ENCODE measurements around the gene FMO3.
A peak's percentile ranks its signal among the peaks of the same experiment; 100 is the strongest.

The FMO3 gene

DNA sequence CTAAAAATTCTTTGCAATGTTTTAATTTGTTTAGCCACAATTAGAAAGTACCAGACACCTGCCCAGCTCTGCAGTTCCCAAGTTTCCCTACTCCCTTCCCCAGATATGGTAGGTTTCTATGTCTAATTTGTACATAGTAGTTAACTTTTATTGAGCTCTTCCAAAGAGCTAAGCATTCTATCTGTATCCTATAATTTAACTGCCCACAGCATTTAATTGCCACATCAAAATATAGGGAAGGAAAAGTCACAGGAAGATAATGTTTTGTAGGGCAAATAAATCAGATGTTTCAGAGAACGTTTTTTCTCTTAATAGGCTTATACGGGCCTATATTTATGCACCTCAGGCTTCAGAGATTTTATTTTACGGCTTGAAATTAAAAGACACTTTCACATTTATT, 15.7 kb upstream of the FMO3 start:
- ChIA-PET CTCF (no interaction called here), POLR2A (ENCODE audit: low non-redundant PET) (no interaction called here)
- no peak overlapping the region for H3K27ac ChIP-seq
- TF ChIP-seq CTCF (conservative IDR thresholded peaks at IDR 0.05; ENCODE audit: low read depth) = no peak
- no peak for DNase-seq (ENCODE audit: low spot score)

- H3K27ac ChIP-seq = no peak overlapping the region
- POLR2A ChIA-PET (ENCODE audit: low non-redundant PET) = no interaction called here
- TF ChIP-seq CTCF (conservative IDR thresholded peaks at IDR 0.05; ENCODE audit: low read depth) = 0 out of 2 replicates have a peak, but pooled peaks have one; percentile 19
- CTCF ChIA-PET = interaction anchor here (1.0 to 1.2 kb wide), 3 partner anchors 16 to 232 kb away, joined by 3 to 6 read pairs (median 3); partner anchors contain the start of gene FMO4
- DNase-seq (ENCODE audit: low spot score) = peak; percentile 2
Measured at GRCh38 chr1:171081314-171081753, 9.4 kb upstream of the FMO3 start.

DNA sequence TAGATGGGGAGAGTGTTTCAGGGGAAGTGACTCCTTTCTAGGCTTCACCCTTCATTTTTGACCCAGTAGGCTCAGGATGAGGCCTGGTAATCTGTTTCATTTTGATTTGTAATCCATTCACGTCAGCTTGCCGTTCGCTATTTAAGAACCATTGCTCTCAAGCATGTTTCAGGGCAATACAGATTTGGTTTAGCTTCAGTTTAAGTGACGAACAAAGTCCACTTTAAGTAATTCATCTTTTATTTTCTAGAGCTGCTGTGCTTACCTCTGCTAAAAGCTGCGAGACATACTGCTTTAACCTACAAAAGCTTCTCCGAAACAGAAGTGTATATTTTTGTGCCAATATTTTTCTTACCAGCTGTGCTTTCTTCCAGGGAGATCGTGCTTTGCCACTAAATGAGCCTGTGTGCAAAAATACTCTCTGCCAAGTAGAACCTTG, 8.9 kb upstream of the FMO3 start:
- ChIA-PET POLR2A (ENCODE audit: low non-redundant PET) (no interaction called here), CTCF (interaction anchor here (0.7 to 1.2 kb wide), 5 partner anchors 17 to 232 kb away, joined by 3 to 6 read pairs (median 3); partner anchors contain the start of gene FMO4)
- DNase-seq (ENCODE audit: low spot score) = no peak
- TF ChIP-seq CTCF (conservative IDR thresholded peaks at IDR 0.05; ENCODE audit: low read depth) = no peak
- H3K27ac ChIP-seq = no peak overlapping the region

DNA sequence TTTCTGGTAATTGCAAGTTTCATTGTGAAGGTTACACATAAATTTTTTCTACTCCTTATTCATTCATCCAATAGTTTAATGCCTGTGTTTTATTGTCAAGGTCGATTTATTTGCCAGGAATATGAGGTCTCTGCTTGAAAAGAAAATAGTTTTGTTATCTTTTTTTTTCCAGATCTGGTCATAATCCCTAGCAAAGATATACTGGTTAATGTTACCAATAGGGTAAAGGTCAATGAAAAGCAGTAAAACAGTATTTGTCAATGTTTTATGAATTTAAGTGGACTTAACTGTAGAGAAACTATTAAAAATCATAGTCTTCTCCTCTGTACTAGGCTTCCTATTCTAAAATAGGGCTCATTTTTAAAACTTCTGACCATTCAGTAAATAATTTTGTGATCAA, 8.1 kb upstream of the FMO3 start:
- ChIA-PET POLR2A (ENCODE audit: low non-redundant PET) (no interaction called here), CTCF (interaction anchor here (0.7 to 1.2 kb wide), 2 partner anchors 18 to 231 kb away, joined by 3 read pairs; partner anchors contain the start of gene FMO4)
- H3K27ac ChIP-seq = no peak overlapping the region
- no peak for TF ChIP-seq CTCF (conservative IDR thresholded peaks at IDR 0.05; ENCODE audit: low read depth)
- no peak for DNase-seq (ENCODE audit: low spot score)

- ChIA-PET CTCF (interaction anchor here (0.6 kb wide), 1 partner anchor 231 kb away, joined by 3 read pairs; the partner anchor contains the start of gene FMO4), POLR2A (ENCODE audit: low non-redundant PET) (no interaction called here)
- no peak for TF ChIP-seq CTCF (conservative IDR thresholded peaks at IDR 0.05; ENCODE audit: low read depth)
- no peak for DNase-seq (ENCODE audit: low spot score)
- no peak overlapping the region for H3K27ac ChIP-seq
Measured at GRCh38 chr1:171083222-171083621, 7.5 kb upstream of the FMO3 start.

DNA sequence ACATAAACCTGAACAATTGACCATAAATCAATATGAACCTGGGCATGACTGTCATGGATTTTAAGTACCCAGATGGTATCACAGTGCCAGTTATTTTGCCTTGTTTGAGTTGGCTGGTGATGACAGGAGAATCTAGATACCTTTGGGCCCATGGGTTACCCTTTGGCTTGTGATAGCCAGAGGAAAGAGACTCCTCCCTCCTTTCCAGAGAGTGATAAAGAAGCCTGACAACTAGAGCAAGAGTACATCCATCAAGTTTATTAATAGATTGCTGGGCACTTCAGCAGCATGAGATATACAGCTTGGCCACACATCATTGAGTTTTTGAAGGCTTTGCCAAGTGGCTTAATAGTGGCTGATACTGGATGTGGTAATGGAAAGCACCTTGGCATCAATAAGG, 6.6 kb upstream of the FMO3 start:
- H3K27ac ChIP-seq = no peak overlapping the region
- no peak for DNase-seq (ENCODE audit: low spot score)
- TF ChIP-seq CTCF (conservative IDR thresholded peaks at IDR 0.05; ENCODE audit: low read depth) = no peak
- CTCF ChIA-PET = no interaction called here
- POLR2A ChIA-PET (ENCODE audit: low non-redundant PET) = no interaction called here
